Tracheal epithelial cell (primary cell): ENCODE data around the gene EFCAB12. TPM values are rescaled to one million over a fixed set of nuclear protein-coding genes. Genes with fewer than 3 reads are reported as not detected.

ENCODE experiments used
- total RNA-seq: library from RNA; depleted of rRNA; stranded (reverse); fragments of >200 nt; gene quantifications from 2 replicates; pipeline ENCODE4 v1.2.1, GENCODE V29; 2014

Gene EFCAB12
- total RNA-seq: under 0.01 TPM in 1 of 2 replicates, not detected in the other

DNA sequence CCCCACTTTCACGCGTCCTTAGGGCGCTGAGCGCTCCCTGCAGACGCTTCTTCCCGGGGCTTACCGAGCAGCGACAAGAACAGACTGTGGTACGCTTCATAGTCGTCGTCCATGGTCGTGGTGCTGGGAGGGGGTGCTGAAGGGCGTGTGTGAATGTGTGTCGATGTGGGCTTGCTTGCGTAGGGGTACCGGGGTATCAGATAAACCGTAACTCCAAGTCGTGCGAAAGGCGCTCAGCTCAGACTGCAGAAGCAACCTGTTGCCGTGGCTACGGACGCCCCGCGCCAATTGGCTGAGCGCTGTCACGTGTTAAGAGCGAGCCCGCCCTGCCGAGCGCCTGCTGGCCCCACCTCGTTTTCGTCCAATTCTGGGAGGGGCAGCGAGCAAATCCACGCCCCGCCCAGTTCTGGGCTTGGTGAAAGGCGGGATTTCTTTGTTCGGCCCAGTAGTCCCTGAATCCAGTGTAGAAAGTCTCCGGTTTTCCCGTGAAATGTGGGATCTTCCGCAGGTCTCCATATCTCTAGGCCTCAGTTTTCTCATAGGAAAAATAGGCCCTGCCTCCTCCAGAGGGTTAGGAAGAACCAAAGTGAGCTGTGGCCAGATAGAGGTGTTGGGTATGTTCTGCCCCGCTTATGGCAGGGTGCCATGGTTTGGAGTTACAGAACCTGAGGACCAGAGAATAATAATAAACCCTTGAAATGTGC is at the start of gene EFCAB12:
Gene EFCAB12, minus strand, starts transcription at position 261 of the 704 bp plus-strand sequence. Its CDS starts 148 bp downstream, at position 113.

GRCh38 chr3:129439817-129440617 is 11.6 kb upstream of the EFCAB12 start, which contains the start of the genes IFT122 and MBD4:
Gene IFT122 (plus strand): TSS chr3:129440224. CDS start chr3:129440331, 107 bp downstream.
Gene MBD4 (minus strand): TSS chr3:129439948. CDS start chr3:129439833, 115 bp downstream.

Other genes with a start within 250 kb of the EFCAB12 start
- gene CNBP, start 244.7 kb downstream of the EFCAB12 start, total RNA-seq: 333 and 475 TPM in 2 replicates
- gene COPG1, start 179.0 kb downstream of the EFCAB12 start, total RNA-seq: 107 and 172 TPM in 2 replicates
- 27.5 and 55.9 TPM in 2 replicates for gene HMCES, start 149.8 kb downstream of the EFCAB12 start, total RNA-seq
- 11.1 and 12.6 TPM in 2 replicates for gene MBD4, start 11.3 kb upstream of the EFCAB12 start, total RNA-seq
- gene IFT122, start 11.6 kb upstream of the EFCAB12 start, total RNA-seq: 6.2 and 10.8 TPM in 2 replicates
- gene RHO, start 100.0 kb upstream of the EFCAB12 start, total RNA-seq: not detected in 2 replicates
- gene H1-8, start 114.5 kb upstream of the EFCAB12 start, total RNA-seq: not detected in 2 replicates
- gene PLXND1, start 178.0 kb upstream of the EFCAB12 start, total RNA-seq: 3.1 and 5.5 TPM in 2 replicates